ENCODE data around the gene GID8. TPM values are rescaled to one million over a fixed set of nuclear protein-coding genes. Genes with fewer than 3 reads are reported as not detected.

Gene GID8
- total and polyA plus RNA-seq, 2 of the 13 experiments (the other 11 are each of a cell fraction or from before 2014, with no cell fraction given), result 39.6 to 59.8 TPM

DNA sequence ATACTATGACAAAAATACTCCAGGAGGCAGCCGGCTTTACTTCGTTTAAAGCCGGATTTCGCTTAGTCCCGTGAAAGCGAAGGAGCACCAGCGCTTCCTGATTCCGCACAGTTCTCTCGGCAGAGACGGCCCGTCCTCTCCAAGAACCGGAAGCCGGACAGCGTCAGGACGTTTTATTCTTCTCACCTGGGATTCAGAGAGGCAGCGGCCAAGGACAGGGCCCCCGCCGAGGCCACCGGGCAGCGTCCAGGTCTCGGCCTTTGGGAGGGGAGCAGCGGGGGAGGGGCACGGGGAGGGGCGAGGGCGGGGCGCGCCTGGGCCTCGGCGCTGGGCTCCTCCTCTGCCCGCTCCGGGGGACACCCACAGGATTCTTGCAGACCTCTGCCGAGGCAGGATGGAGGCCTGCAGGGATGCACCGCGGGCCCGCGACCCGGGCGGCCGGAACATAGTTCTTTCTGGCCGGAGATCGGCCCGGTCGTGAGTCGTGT, 8.9 kb upstream of the GID8 start (continued):
- TF ChIP-seq, protein P1, sequence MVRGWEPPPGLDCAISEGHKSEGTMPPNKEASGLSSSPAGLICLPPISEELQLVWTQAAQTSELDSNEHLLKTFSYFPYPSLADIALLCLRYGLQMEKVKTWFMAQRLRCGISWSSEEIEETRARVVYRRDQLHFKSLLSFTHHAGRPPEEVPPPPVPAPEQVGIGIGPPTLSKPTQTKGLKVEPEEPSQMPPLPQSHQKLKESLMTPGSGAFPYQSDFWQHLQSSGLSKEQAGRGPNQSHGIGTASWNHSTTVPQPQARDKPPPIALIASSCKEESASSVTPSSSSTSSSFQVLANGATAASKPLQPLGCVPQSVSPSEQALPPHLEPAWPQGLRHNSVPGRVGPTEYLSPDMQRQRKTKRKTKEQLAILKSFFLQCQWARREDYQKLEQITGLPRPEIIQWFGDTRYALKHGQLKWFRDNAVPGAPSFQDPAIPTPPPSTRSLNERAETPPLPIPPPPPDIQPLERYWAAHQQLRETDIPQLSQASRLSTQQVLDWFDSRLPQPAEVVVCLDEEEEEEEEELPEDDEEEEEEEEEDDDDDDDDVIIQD (CRISPR knock-in tag; IDR thresholded peaks at IDR 0.05; ENCODE audit: low read depth), result no peak
- TF ChIP-seq KDM1A (CRISPR knock-in tag; IDR thresholded peaks at IDR 0.05) (no peak), NR2F1 (CRISPR knock-in tag; IDR thresholded peaks at IDR 0.05) (no peak), YEATS4 (CRISPR knock-in tag; IDR thresholded peaks at IDR 0.05; ENCODE audit: borderline replicate concordance) (no peak), ZNF589 (CRISPR knock-in tag; conservative IDR thresholded peaks at IDR 0.05) (no peak), JUN (CRISPR knock-in tag; IDR thresholded peaks at IDR 0.05) (no peak), ZBTB38 (CRISPR knock-in tag; IDR thresholded peaks at IDR 0.05) (peak; percentile 74; the same call in 1 of the 2 replicates), RELA (CRISPR knock-in tag; IDR thresholded peaks at IDR 0.05) (no peak), RNF2 (conservative IDR thresholded peaks at IDR 0.05; ENCODE audit: low read depth) (no peak)
- TF ChIP-seq, protein P2, sequence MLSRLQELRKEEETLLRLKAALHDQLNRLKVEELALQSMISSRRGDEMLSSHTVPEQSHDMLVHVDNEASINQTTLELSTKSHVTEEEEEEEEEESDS (CRISPR knock-in tag; IDR thresholded peaks at IDR 0.05; ENCODE audit: borderline replicate concordance), result no peak
- TF ChIP-seq, protein P3, sequence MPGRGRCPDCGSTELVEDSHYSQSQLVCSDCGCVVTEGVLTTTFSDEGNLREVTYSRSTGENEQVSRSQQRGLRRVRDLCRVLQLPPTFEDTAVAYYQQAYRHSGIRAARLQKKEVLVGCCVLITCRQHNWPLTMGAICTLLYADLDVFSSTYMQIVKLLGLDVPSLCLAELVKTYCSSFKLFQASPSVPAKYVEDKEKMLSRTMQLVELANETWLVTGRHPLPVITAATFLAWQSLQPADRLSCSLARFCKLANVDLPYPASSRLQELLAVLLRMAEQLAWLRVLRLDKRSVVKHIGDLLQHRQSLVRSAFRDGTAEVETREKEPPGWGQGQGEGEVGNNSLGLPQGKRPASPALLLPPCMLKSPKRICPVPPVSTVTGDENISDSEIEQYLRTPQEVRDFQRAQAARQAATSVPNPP (CRISPR knock-in tag; IDR thresholded peaks at IDR 0.05), result no peak
- TF ChIP-seq, protein P4, sequence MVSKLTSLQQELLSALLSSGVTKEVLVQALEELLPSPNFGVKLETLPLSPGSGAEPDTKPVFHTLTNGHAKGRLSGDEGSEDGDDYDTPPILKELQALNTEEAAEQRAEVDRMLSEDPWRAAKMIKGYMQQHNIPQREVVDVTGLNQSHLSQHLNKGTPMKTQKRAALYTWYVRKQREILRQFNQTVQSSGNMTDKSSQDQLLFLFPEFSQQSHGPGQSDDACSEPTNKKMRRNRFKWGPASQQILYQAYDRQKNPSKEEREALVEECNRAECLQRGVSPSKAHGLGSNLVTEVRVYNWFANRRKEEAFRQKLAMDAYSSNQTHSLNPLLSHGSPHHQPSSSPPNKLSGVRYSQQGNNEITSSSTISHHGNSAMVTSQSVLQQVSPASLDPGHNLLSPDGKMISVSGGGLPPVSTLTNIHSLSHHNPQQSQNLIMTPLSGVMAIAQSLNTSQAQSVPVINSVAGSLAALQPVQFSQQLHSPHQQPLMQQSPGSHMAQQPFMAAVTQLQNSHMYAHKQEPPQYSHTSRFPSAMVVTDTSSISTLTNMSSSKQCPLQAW (CRISPR knock-in tag; IDR thresholded peaks at IDR 0.05), result 0 out of 2 replicates have a peak, but pooled peaks have one; percentile 38
- TF ChIP-seq, protein P5, sequence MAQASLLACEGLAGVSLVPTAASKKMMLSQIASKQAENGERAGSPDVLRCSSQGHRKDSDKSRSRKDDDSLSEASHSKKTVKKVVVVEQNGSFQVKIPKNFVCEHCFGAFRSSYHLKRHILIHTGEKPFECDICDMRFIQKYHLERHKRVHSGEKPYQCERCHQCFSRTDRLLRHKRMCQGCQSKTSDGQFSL (CRISPR knock-in tag; IDR thresholded peaks at IDR 0.05), result no peak
- TF ChIP-seq, protein P6, sequence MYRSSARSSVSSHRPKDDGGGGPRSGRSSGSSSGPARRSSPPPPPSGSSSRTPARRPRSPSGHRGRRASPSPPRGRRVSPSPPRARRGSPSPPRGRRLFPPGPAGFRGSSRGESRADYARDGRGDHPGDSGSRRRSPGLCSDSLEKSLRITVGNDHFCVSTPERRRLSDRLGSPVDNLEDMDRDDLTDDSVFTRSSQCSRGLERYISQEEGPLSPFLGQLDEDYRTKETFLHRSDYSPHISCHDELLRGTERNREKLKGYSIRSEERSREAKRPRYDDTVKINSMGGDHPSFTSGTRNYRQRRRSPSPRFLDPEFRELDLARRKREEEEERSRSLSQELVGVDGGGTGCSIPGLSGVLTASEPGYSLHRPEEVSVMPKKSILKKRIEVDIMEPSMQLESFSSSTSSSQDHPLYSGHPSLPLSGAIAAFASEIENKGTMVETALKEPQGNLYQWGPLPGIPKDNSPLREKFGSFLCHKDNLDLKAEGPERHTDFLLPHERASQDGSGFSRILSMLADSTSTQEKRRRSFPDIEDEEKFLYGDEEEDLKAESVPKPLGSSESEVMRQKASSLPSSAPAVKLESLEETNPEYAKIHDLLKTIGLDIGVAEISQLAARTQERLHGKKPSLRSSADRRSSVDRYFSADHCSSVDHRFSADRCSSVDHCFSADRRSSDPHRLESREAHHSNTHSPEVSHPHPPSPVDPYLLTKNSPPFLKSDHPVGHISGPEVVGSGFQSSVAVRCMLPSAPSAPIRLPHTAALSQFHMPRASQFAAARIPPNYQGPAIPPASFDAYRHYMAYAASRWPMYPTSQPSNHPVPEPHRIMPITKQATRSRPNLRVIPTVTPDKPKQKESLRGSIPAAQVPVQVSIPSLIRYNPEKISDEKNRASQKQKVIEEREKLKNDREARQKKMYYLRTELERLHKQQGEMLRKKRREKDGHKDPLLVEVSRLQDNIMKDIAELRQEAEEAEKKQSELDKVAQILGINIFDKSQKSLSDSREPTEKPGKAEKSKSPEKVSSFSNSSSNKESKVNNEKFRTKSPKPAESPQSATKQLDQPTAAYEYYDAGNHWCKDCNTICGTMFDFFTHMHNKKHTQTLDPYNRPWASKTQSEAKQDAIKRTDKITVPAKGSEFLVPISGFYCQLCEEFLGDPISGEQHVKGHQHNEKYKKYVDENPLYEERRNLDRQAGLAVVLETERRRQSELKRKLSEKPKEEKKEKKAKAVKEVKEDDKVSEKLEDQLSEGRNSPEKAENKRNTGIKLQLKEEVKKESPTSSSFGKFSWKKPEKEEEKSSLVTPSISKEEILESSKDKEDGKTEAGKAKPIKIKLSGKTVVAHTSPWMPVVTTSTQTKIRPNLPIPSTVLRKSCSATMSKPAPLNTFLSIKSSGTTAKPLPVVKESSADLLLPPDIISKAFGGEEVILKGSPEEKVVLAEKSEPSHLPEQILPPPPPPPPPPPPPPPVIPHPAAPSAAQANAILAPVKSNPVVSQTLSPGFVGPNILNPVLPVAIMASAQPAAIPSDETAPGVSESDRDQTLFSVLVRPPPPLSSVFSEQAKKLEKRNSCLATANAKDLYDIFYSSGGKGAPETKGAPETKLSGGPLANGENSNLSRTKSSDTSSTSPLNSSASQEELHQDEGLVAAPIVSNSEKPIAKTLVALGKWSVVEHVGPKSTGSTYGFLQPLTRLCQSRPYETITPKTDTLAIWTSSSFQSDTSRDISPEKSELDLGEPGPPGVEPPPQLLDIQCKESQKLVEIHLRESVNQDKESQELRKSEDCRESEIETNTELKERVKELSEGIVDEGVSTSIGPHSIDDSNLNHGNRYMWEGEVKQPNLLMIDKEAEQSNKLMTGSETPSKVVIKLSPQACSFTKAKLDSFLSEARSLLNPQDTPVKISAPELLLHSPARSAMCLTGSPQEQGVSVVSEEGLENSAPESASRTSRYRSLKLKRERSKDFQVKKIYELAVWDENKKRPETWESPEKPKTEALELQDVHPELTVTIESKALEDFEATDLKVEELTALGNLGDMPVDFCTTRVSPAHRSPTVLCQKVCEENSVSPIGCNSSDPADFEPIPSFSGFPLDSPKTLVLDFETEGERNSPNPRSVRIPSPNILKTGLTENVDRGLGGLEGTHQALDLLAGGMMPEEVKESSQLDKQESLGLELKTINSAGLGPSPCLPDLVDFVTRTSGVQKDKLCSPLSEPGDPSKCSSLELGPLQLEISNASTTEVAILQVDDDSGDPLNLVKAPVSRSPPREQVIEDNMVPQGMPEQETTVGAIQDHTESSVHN (CRISPR knock-in tag; IDR thresholded peaks at IDR 0.05), result no peak
